Activated CD8-positive, alpha-beta T cell treated with anti-CD3 and anti-CD28 coated beads for 36 hours (primary cell): ENCODE data around the gene CCDC149. TPM values are rescaled to one million over a fixed set of nuclear protein-coding genes. Genes with fewer than 3 reads are reported as not detected.

Experiments
- ATAC-seq: fragments of 200-7000 bp; cut with Tn5 transposase; one replicate; pipeline ENCODE4 v1.10.0; 2021; ENCODE audit warnings: mild to moderate bottlenecking, moderate library complexity
- CTCF ChIA-PET: fragments of 350-600 bp; sonication (Branson Sonifier 250); formaldehyde crosslinking; loops from one replicate; lab custom pipeline; 2021; ENCODE audit warnings: antibody characterized with exemption; lab: Charles Lee
- POLR2A ChIA-PET: fragments of 350-600 bp; sonication (Branson Sonifier 250); formaldehyde crosslinking; loops from one replicate; lab custom pipeline; 2021; ENCODE audit warnings: antibody characterized with exemption; lab: Charles Lee
- DNase-seq: peaks from one replicate; pipeline ENCODE4 v3.0.0-alpha.2; 2020
- H3K27ac Mint-ChIP-seq: one replicate; pipeline ENCODE4 v1.8.0; 2021; ENCODE audit warnings: mild to moderate bottlenecking, mixed read lengths
- H3K27me3 Mint-ChIP-seq: one replicate; pipeline ENCODE4 v1.8.0; 2021; ENCODE audit warnings: mixed read lengths
- H3K36me3 Mint-ChIP-seq: one replicate; pipeline ENCODE4 v1.8.0; 2021; ENCODE audit warnings: low read depth, mixed read lengths
- H3K4me1 Mint-ChIP-seq: one replicate; pipeline ENCODE4 v1.8.0; 2021; ENCODE audit warnings: low read depth, mixed read lengths
- H3K4me3 Mint-ChIP-seq: one replicate; pipeline ENCODE4 v1.8.0; 2021; ENCODE audit warnings: mild to moderate bottlenecking, moderate library complexity, mixed read lengths
- H3K9me3 Mint-ChIP-seq: one replicate; pipeline ENCODE4 v1.8.0; 2021; ENCODE audit warnings: mixed read lengths
- CTCF ChIP-seq: fragments of 200-600 bp; IDR thresholded peaks from one replicate; pipeline ENCODE4 v1.8.0; 2022; ENCODE audit warnings: antibody characterized with exemption, mild to moderate bottlenecking
- intact Hi-C: fragments of 100-400 bp; cut with micrococcal nuclease; formaldehyde crosslinking; loops from one replicate; pipeline ENCODE4 v1.10.0; 2022
- total RNA-seq, 2 experiments: library from RNA; stranded (reverse); gene quantifications; one replicate each; pipeline ENCODE4 v1.2.3, GENCODE V29; 2021

The CCDC149 gene
- total RNA-seq, 2 experiments from 2014 or later: not detected

GRCh38 chr4:24927049-24927448 lies 14.2 kb upstream of the CCDC149 start:
- TF ChIP-seq CTCF: no peak
- intact Hi-C loops: no loop called here
- ChIA-PET POLR2A (no interaction called here), CTCF (no interaction called here)
- H3K9me3 Mint-ChIP-seq: no peaks in the 10 kb centered on the region
- DNase-seq: no peak
- no peaks in the 10 kb centered on the region for H3K36me3 Mint-ChIP-seq
- H3K27me3 Mint-ChIP-seq: no peaks in the 10 kb centered on the region
- H3K27ac Mint-ChIP-seq: no peak overlapping the region
- ATAC-seq: no peak
- H3K4me3 Mint-ChIP-seq: no peak overlapping the region
- no peaks in the 10 kb centered on the region for H3K4me1 Mint-ChIP-seq

- DNase-seq: no peak
- POLR2A ChIA-PET: no interaction called here
- no peak for ATAC-seq
- Mint-ChIP-seq H3K36me3 (no peaks in the 10 kb centered on the region), H3K9me3 (peaks cover 4% of the 10 kb centered on the region), H3K27ac (no peak overlapping the region), H3K4me1 (no peaks in the 10 kb centered on the region), H3K27me3 (no peaks in the 10 kb centered on the region), H3K4me3 (no peak overlapping the region)
- CTCF ChIA-PET: interaction anchor here (1.0 to 1.3 kb wide), 2 partner anchors 56 to 122 kb away, joined by 3 to 4 read pairs; no protein-coding TSS in a partner anchor
- intact Hi-C loops: no loop called here
- TF ChIP-seq CTCF: no peak
These were observed 11.5 kb upstream of the CCDC149 start for GRCh38 chr4:24924309-24924781.

GRCh38 chr4:24923550-24923949 lies 10.7 kb upstream of the CCDC149 start:
- H3K4me1 Mint-ChIP-seq: no peaks in the 10 kb centered on the region
- H3K4me3 Mint-ChIP-seq: no peak overlapping the region
- ATAC-seq (no peak), DNase-seq (no peak)
- no peak for TF ChIP-seq CTCF
- POLR2A ChIA-PET: no interaction called here
- CTCF ChIA-PET: interaction anchor here (1.0 to 1.3 kb wide), 2 partner anchors 56 to 123 kb away, joined by 3 to 4 read pairs; no protein-coding TSS in a partner anchor
- H3K36me3 Mint-ChIP-seq: no peaks in the 10 kb centered on the region
- H3K27ac Mint-ChIP-seq: no peak overlapping the region
- H3K9me3 Mint-ChIP-seq: peaks cover 4% of the 10 kb centered on the region
- H3K27me3 Mint-ChIP-seq: no peaks in the 10 kb centered on the region
- intact Hi-C loops: no loop called here

- DNase-seq (no peak), ATAC-seq (no peak)
- ChIA-PET CTCF (interaction anchor here (1.3 kb wide), 1 partner anchor 57 kb away, joined by 4 read pairs; no protein-coding TSS in a partner anchor), POLR2A (no interaction called here)
- Mint-ChIP-seq H3K27me3 (peaks cover 3% of the 10 kb centered on the region), H3K36me3 (no peaks in the 10 kb centered on the region), H3K9me3 (peaks cover 4% of the 10 kb centered on the region), H3K4me1 (no peaks in the 10 kb centered on the region), H3K27ac (no peak overlapping the region), H3K4me3 (no peak overlapping the region)
- TF ChIP-seq CTCF: no peak
- intact Hi-C loops: no loop called here
These were observed 10.2 kb upstream of the CCDC149 start for GRCh38 chr4:24923002-24923401.

- Mint-ChIP-seq H3K27ac (no peak overlapping the region), H3K4me1 (no peaks in the 10 kb centered on the region), H3K27me3 (peaks cover 4% of the 10 kb centered on the region), H3K4me3 (no peak overlapping the region), H3K36me3 (no peaks in the 10 kb centered on the region), H3K9me3 (peaks cover 4% of the 10 kb centered on the region)
- ChIA-PET CTCF (no interaction called here), POLR2A (no interaction called here)
- ATAC-seq (no peak), DNase-seq (no peak)
- intact Hi-C loops: no loop called here
- TF ChIP-seq CTCF: no peak
These were observed 9.6 kb upstream of the CCDC149 start for GRCh38 chr4:24922416-24922815.
